GM23248 (cell line): ENCODE results near the gene SNX5. TPM values are rescaled to one million over a fixed set of nuclear protein-coding genes. Genes with fewer than 3 reads are reported as not detected.

ENCODE experiments used
- DNase-seq: peaks from one replicate; pipeline ENCODE4 v3.0.0-alpha.2; 2015
- H2AFZ ChIP-seq: fragments of 200-600 bp; sonication (generic); 2 replicates; pipeline ENCODE4 v1.6.1; 2016; ENCODE audit warnings: antibody characterized with exemption
- H3F3A ChIP-seq: fragments of 200-600 bp; sonication (generic); 2 replicates; pipeline ENCODE4 v1.6.1; 2016; ENCODE audit warnings: mild to moderate bottlenecking, antibody characterized with exemption, mixed run types; ENCODE audit not compliant: insufficient read depth
- H3K27ac ChIP-seq: fragments of 200-600 bp; sonication (generic); 2 replicates; pipeline ENCODE4 v1.5.1; 2016; ENCODE audit warnings: mild to moderate bottlenecking
- H3K27me3 ChIP-seq: fragments of 200-600 bp; sonication (generic); replicated peaks from 2 replicates; pipeline ENCODE4 v1.6.1; 2016; ENCODE audit warnings: mild to moderate bottlenecking; ENCODE audit not compliant: insufficient read depth
- H3K36me3 ChIP-seq: fragments of 200-600 bp; sonication (generic); 2 replicates; pipeline ENCODE4 v1.6.1; 2016; ENCODE audit warnings: low read depth, mild to moderate bottlenecking
- H3K4me1 ChIP-seq: fragments of 200-600 bp; sonication (generic); 2 replicates; pipeline ENCODE4 v1.6.1; 2016; ENCODE audit warnings: mild to moderate bottlenecking; ENCODE audit not compliant: insufficient read depth
- H3K4me2 ChIP-seq: fragments of 200-600 bp; sonication (generic); one replicate; pipeline ENCODE4 v1.6.1; 2016; ENCODE audit warnings: mild to moderate bottlenecking; ENCODE audit not compliant: unreplicated experiment
- H3K4me3 ChIP-seq: fragments of 200-600 bp; sonication (generic); 2 replicates; pipeline ENCODE4 v1.5.1; 2016; ENCODE audit warnings: mild to moderate bottlenecking
- H3K79me2 ChIP-seq: fragments of 200-600 bp; sonication (generic); 2 replicates; pipeline ENCODE4 v1.6.1; 2016; ENCODE audit warnings: mild to moderate bottlenecking; ENCODE audit not compliant: insufficient read depth
- H3K9ac ChIP-seq: fragments of 200-600 bp; sonication (generic); 2 replicates; pipeline ENCODE4 v1.6.1; 2016; ENCODE audit warnings: mild to moderate bottlenecking
- H3K9me2 ChIP-seq: fragments of 200-600 bp; sonication (generic); 2 replicates; pipeline ENCODE4 v1.6.1; 2016; ENCODE audit warnings: mixed run types, mild to moderate bottlenecking, moderate library complexity; ENCODE audit not compliant: insufficient read depth
- H3K9me3 ChIP-seq: fragments of 200-600 bp; sonication (generic); one replicate; pipeline ENCODE4 v1.6.1; 2017; ENCODE audit warnings: low read depth
- H4K20me1 ChIP-seq: fragments of 200-600 bp; sonication (generic); 2 replicates; pipeline ENCODE4 v1.6.0; 2016; ENCODE audit not compliant: insufficient read depth
- EZH2 ChIP-seq: fragments of 200-600 bp; sonication (generic); IDR thresholded peaks from 2 replicates; pipeline ENCODE4 v1.6.1; 2018; ENCODE audit warnings: antibody characterized with exemption, mild to moderate bottlenecking; ENCODE audit not compliant: insufficient read depth, poor library complexity, severe bottlenecking
- EZH2phosphoT487 ChIP-seq: fragments of 200-600 bp; sonication (generic); IDR thresholded peaks from 2 replicates; pipeline ENCODE4 v1.6.1; 2018; ENCODE audit warnings: antibody characterized with exemption, moderate library complexity, mild to moderate bottlenecking, low read depth; ENCODE audit not compliant: insufficient read depth
- WGBS, 2 experiments: methylation state at CpG; one replicate each; pipeline ENCODE4 v1.1.6; 2015 to 2017; ENCODE audit warnings: low lambda C conversion rate in 2 of 2, low coverage in 1 of 2; ENCODE audit errors: missing lambda C conversion rate in 2 of 2; 5-methylcytosine and 5-hydroxymethylcytosine counted together
- in situ Hi-C: fragments of 300-500 bp; cut with MboI; formaldehyde crosslinking; loops from 2 replicates; pipeline ENCODE4 v1.15.0; 2020
- polyA plus RNA-seq: library from polyadenylated mRNA; unstranded; fragments of >200 nt; fragmentation: Nextera tagmentation; extraction: Ambion mirVana; gene quantifications from 2 replicates; pipeline ENCODE4 v1.2.1, GENCODE V29; 2016
- total RNA-seq: library from RNA; depleted of rRNA; stranded (reverse); fragments of >200 nt; shearing (Covaris generic); gene quantifications from 2 replicates; pipeline ENCODE4 v1.2.3, GENCODE V29; 2014

Gene SNX5
- total and polyA plus RNA-seq, 2 experiments from 2014 or later, result 65.2 to 70.7 TPM

- peak; percentile 93 for DNase-seq
- Histone ChIP-seq H2AFZ (no peak overlapping the region), H3K36me3 (no peaks in the 10 kb centered on the region), H3K27ac (peak overlapping the region; percentile 52), H3K9ac (peak overlapping the region; percentile 36), H3F3A (peaks cover 37% of the 10 kb centered on the region), H3K4me3 (0 out of 2 replicates have a peak overlapping the region, but pooled peaks have one; percentile 13), H4K20me1 (no peaks in the 10 kb centered on the region), H3K4me1 (peaks cover 37% of the 10 kb centered on the region), H3K9me2 (no peaks in the 10 kb centered on the region), H3K9me3 (no peaks in the 10 kb centered on the region), H3K79me2 (no peaks in the 10 kb centered on the region), H3K27me3 (no peaks in the 10 kb centered on the region), H3K4me2 (peak overlapping the region; percentile 34)
- in situ Hi-C loops, result no loop called here
- no peak for TF ChIP-seq EZH2phosphoT487
- WGBS, 2 experiments, result 4 to 9% methylated on average over 6 of the region's 6 CpGs
Observed at GRCh38 chr20:17910828-17911294, 57.7 kb downstream of the SNX5 start.

GRCh38 chr20:17909869-17910321 lies 58.7 kb downstream of the SNX5 start:
- H3K36me3 ChIP-seq, result no peaks in the 10 kb centered on the region
- H3K79me2 ChIP-seq, result no peaks in the 10 kb centered on the region
- peak overlapping the region; percentile 52 for H3K27ac ChIP-seq
- WGBS, 2 experiments, result 70 to 74% methylated on average over 4 of the region's 4 CpGs
- H3K4me1 ChIP-seq, result peaks cover 37% of the 10 kb centered on the region
- in situ Hi-C loops, result loop anchor here (10.0 kb wide), 1 partner anchor 375 kb away; the partner anchor contains the start of gene BFSP1
- H3K9me2 ChIP-seq, result no peaks in the 10 kb centered on the region
- H3K4me3 ChIP-seq, result no peak overlapping the region
- TF ChIP-seq EZH2 (no peak), EZH2phosphoT487 (no peak)
- peaks cover 37% of the 10 kb centered on the region for H3F3A ChIP-seq
- H4K20me1 ChIP-seq, result no peaks in the 10 kb centered on the region
- no peaks in the 10 kb centered on the region for H3K27me3 ChIP-seq
- peak; percentile 62 for DNase-seq
- no peaks in the 10 kb centered on the region for H3K9me3 ChIP-seq
- 0 out of 2 replicates have a peak overlapping the region, but pooled peaks have one; percentile 3 for H3K9ac ChIP-seq
- H2AFZ ChIP-seq, result no peak overlapping the region
- no peak overlapping the region for H3K4me2 ChIP-seq

GRCh38 chr20:17905544-17905943 lies 63.0 kb downstream of the SNX5 start:
- Histone ChIP-seq H4K20me1 (no peaks in the 10 kb centered on the region), H3K4me3 (no peak overlapping the region), H3K79me2 (no peaks in the 10 kb centered on the region), H3K27me3 (no peaks in the 10 kb centered on the region), H3F3A (peaks cover 8% of the 10 kb centered on the region), H3K36me3 (no peaks in the 10 kb centered on the region), H3K27ac (no peak overlapping the region), H3K4me1 (peaks cover 7% of the 10 kb centered on the region), H3K9me3 (no peaks in the 10 kb centered on the region), H3K4me2 (no peak overlapping the region), H3K9ac (no peak overlapping the region), H3K9me2 (no peaks in the 10 kb centered on the region), H2AFZ (no peak overlapping the region)
- no peak for DNase-seq
- TF ChIP-seq EZH2 (no peak), EZH2phosphoT487 (no peak)
- 79 to 82% methylated on average over 7 of the region's 7 CpGs for WGBS, 2 experiments
- in situ Hi-C loops, result loop anchor here (10.0 kb wide), 1 partner anchor 371 kb away; the partner anchor contains the start of gene BFSP1

GRCh38 chr20:17904027-17904426 lies 64.6 kb downstream of the SNX5 start:
- Histone ChIP-seq H3K27ac (no peak overlapping the region), H3K79me2 (no peaks in the 10 kb centered on the region), H3K9me2 (no peaks in the 10 kb centered on the region), H3K9ac (no peak overlapping the region), H3K4me2 (no peak overlapping the region), H3K4me1 (no peaks in the 10 kb centered on the region), H3F3A (no peaks in the 10 kb centered on the region), H3K4me3 (no peak overlapping the region), H3K36me3 (no peaks in the 10 kb centered on the region), H2AFZ (no peak overlapping the region), H3K27me3 (no peaks in the 10 kb centered on the region), H4K20me1 (no peaks in the 10 kb centered on the region), H3K9me3 (no peaks in the 10 kb centered on the region)
- WGBS, 2 experiments, result 72 to 77% methylated on average over 3 of the region's 3 CpGs
- in situ Hi-C loops, result loop anchor here (10.0 kb wide), 1 partner anchor 369 kb away; the partner anchor contains the start of gene BFSP1
- DNase-seq, result no peak
- TF ChIP-seq EZH2 (no peak), EZH2phosphoT487 (no peak)
